Measurements from ENCODE around the gene NFYA. TPM values are rescaled to one million over a fixed set of nuclear protein-coding genes. Genes with fewer than 3 reads are reported as not detected.

The NFYA gene
- total and polyA plus RNA-seq, 2 experiments from 2014 or later: 18.7 to 25.2 TPM

DNA sequence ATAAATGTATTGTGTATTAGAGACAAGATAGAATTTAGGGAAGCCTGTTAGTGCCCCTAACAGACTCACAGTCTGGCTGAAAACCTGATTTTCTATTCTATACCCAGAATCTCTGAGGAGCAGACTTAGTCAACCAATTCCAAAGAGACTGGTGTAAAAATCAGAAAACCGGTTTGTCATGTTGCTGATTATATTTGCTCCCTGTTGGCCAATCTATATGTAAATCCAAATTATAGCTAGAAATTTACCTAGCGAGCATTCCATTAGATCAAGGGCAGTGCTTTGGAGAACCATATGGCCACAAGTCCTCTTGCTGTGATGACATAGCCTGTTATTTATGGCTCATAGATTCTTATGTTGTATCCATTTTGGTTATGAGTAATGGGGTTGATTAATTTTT is 4.8 kb downstream of the NFYA start:
- H3K9me2 ChIP-seq (replicated peaks; ENCODE audit: insufficient read depth): no peaks in the 10 kb centered on the region
- DNase-seq (ENCODE audit: low spot score): no peak
- peaks cover 15% of the 10 kb centered on the region for H3K4me1 ChIP-seq (ENCODE audit: insufficient read depth)
- H2AFZ ChIP-seq: no peak overlapping the region
- H4K20me1 ChIP-seq (ENCODE audit: insufficient read depth, poor library complexity, severe bottlenecking): peaks cover 47% of the 10 kb centered on the region
- H3K27me3 ChIP-seq: no peaks in the 10 kb centered on the region
- TF ChIP-seq EZH2phosphoT487 (IDR thresholded peaks at IDR 0.05; ENCODE audit: low read depth, severe bottlenecking, unreplicated experiment): no peak
- H3K79me2 ChIP-seq: peaks cover 86% of the 10 kb centered on the region
- no peaks in the 10 kb centered on the region for H3K36me3 ChIP-seq (replicated peaks; ENCODE audit: insufficient read depth, low read depth)
- H3K4me2 ChIP-seq: no peak overlapping the region
- no peaks in the 10 kb centered on the region for H3K9me3 ChIP-seq (ENCODE audit: low read depth)
- no peak overlapping the region for H3K27ac ChIP-seq
- H3K4me3 ChIP-seq: no peak overlapping the region
- 87% methylated on average over 2 of the region's 2 CpGs for WGBS (ENCODE audit: low lambda C conversion rate, missing lambda C conversion rate)

DNA sequence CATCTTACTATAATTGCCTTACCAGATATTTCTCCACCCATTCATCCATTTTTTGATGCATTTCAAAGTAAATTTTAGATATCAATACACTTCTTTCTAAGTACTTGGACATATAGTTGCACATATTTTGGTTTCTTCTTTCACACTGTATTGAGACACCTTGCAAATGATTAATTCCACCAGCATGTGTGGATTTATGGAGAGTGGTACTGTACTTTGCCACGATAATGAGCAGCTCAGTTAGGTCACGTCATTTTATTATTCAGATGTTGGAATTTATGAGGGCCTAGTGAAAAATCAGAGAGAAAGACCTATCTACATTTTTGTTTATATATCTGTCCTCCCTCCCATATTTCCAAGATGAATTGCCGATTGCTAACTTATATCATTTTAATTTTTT is 5.3 kb downstream of the NFYA start:
- WGBS (ENCODE audit: low lambda C conversion rate, missing lambda C conversion rate): 80% methylated on average over 3 of the region's 3 CpGs
- no peak overlapping the region for H2AFZ ChIP-seq
- TF ChIP-seq EZH2phosphoT487 (IDR thresholded peaks at IDR 0.05; ENCODE audit: low read depth, severe bottlenecking, unreplicated experiment) (no peak), EZH2 (IDR thresholded peaks at IDR 0.05; ENCODE audit: borderline replicate concordance) (no peak)
- TF ChIP-seq, protein P1, sequence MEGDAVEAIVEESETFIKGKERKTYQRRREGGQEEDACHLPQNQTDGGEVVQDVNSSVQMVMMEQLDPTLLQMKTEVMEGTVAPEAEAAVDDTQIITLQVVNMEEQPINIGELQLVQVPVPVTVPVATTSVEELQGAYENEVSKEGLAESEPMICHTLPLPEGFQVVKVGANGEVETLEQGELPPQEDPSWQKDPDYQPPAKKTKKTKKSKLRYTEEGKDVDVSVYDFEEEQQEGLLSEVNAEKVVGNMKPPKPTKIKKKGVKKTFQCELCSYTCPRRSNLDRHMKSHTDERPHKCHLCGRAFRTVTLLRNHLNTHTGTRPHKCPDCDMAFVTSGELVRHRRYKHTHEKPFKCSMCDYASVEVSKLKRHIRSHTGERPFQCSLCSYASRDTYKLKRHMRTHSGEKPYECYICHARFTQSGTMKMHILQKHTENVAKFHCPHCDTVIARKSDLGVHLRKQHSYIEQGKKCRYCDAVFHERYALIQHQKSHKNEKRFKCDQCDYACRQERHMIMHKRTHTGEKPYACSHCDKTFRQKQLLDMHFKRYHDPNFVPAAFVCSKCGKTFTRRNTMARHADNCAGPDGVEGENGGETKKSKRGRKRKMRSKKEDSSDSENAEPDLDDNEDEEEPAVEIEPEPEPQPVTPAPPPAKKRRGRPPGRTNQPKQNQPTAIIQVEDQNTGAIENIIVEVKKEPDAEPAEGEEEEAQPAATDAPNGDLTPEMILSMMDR (IDR thresholded peaks at IDR 0.05; ENCODE audit: poor library complexity): no peak
- no peaks in the 10 kb centered on the region for H3K27me3 ChIP-seq
- H3K36me3 ChIP-seq (replicated peaks; ENCODE audit: insufficient read depth, low read depth): no peaks in the 10 kb centered on the region
- DNase-seq (ENCODE audit: low spot score): no peak
- H3K27ac ChIP-seq: no peak overlapping the region
- no peaks in the 10 kb centered on the region for H3K9me2 ChIP-seq (replicated peaks; ENCODE audit: insufficient read depth)
- no peaks in the 10 kb centered on the region for H3K9me3 ChIP-seq (ENCODE audit: low read depth)
- no peak overlapping the region for H3K4me2 ChIP-seq
- H4K20me1 ChIP-seq (ENCODE audit: insufficient read depth, poor library complexity, severe bottlenecking): peaks cover 47% of the 10 kb centered on the region
- peaks cover 91% of the 10 kb centered on the region for H3K79me2 ChIP-seq
- peaks cover 15% of the 10 kb centered on the region for H3K4me1 ChIP-seq (ENCODE audit: insufficient read depth)
- no peak overlapping the region for H3K4me3 ChIP-seq

DNA sequence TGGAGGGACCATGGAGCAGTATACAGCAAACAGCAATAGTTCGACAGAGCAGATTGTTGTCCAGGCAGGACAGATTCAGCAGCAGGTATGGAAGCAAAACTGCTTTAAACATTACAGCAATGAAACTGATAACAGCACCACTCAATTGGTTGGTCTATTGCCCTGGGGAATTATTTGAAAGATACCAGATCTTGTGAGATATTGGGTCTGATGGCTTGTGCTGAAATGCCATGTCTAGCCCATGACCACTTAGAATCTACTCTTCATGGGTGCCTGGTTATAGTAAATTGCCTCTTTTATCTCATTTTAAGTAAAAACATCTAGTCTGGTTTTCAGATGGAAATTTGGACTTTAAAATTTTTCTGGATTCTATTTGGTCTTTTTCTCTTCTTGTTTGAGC is 6.3 kb downstream of the NFYA start:
- Histone ChIP-seq H3K4me2 (no peak overlapping the region), H3K4me1 (ENCODE audit: insufficient read depth) (peaks cover 15% of the 10 kb centered on the region), H3K9me2 (replicated peaks; ENCODE audit: insufficient read depth) (no peaks in the 10 kb centered on the region), H2AFZ (no peak overlapping the region), H3K27me3 (no peaks in the 10 kb centered on the region), H3K9me3 (ENCODE audit: low read depth) (no peaks in the 10 kb centered on the region), H4K20me1 (ENCODE audit: insufficient read depth, poor library complexity, severe bottlenecking) (peaks cover 45% of the 10 kb centered on the region), H3K36me3 (replicated peaks; ENCODE audit: insufficient read depth, low read depth) (no peaks in the 10 kb centered on the region), H3K4me3 (no peak overlapping the region), H3K27ac (no peak overlapping the region), H3K79me2 (peaks cover 95% of the 10 kb centered on the region)
- no peak for TF ChIP-seq EZH2phosphoT487 (IDR thresholded peaks at IDR 0.05; ENCODE audit: low read depth, severe bottlenecking, unreplicated experiment)
- no peak for TF ChIP-seq EZH2 (IDR thresholded peaks at IDR 0.05; ENCODE audit: borderline replicate concordance)
- TF ChIP-seq, protein P1 (IDR thresholded peaks at IDR 0.05; ENCODE audit: poor library complexity): no peak
- WGBS (ENCODE audit: low lambda C conversion rate, missing lambda C conversion rate): 81% methylated on average over 1 of the region's 1 CpG
- no peak for DNase-seq (ENCODE audit: low spot score)

DNA sequence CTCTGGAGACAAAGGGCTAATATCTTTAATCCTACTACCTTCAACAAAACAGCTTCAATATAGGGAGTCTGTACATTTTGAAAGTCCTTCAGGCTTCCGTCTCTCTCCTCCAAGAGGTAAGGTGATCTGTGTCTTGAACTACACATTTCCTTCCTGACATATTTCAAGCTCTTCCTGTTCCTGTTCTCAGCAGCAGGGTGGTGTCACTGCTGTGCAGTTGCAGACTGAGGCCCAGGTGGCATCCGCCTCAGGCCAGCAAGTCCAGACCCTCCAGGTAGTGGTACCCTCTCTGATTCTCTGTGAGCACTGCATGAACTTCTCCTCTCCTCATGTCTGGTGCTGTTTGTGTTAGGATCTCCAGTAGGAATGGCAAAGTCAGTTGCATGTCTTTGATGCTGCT is 7.8 kb downstream of the NFYA start:
- no peaks in the 10 kb centered on the region for H3K27me3 ChIP-seq
- H3K4me3 ChIP-seq: no peak overlapping the region
- H3K9me2 ChIP-seq (replicated peaks; ENCODE audit: insufficient read depth): no peaks in the 10 kb centered on the region
- no peaks in the 10 kb centered on the region for H3K36me3 ChIP-seq (replicated peaks; ENCODE audit: insufficient read depth, low read depth)
- H3K27ac ChIP-seq: no peak overlapping the region
- H4K20me1 ChIP-seq (ENCODE audit: insufficient read depth, poor library complexity, severe bottlenecking): peaks cover 39% of the 10 kb centered on the region
- H3K4me1 ChIP-seq (ENCODE audit: insufficient read depth): peaks cover 4% of the 10 kb centered on the region
- no peak overlapping the region for H3K4me2 ChIP-seq
- H3K9me3 ChIP-seq (ENCODE audit: low read depth): no peaks in the 10 kb centered on the region
- H3K79me2 ChIP-seq: peaks cover 93% of the 10 kb centered on the region
- TF ChIP-seq, protein P1 (IDR thresholded peaks at IDR 0.05; ENCODE audit: poor library complexity): no peak
- TF ChIP-seq EZH2 (IDR thresholded peaks at IDR 0.05; ENCODE audit: borderline replicate concordance): no peak
- TF ChIP-seq EZH2phosphoT487 (IDR thresholded peaks at IDR 0.05; ENCODE audit: low read depth, severe bottlenecking, unreplicated experiment): no peak
- no peak overlapping the region for H2AFZ ChIP-seq
- 98% methylated on average over 2 of the region's 2 CpGs for WGBS (ENCODE audit: low lambda C conversion rate, missing lambda C conversion rate)
- DNase-seq (ENCODE audit: low spot score): no peak

Measured in hepatocyte (in vitro differentiated cells).